ENCODE results near the gene SMYD3. TPM values are rescaled to one million over a fixed set of nuclear protein-coding genes. Genes with fewer than 3 reads are reported as not detected.
A peak's percentile ranks its signal among the peaks of the same experiment; 100 is the strongest.

The SMYD3 gene
- total RNA-seq, 1 donor from 2014 or later, result 80.8 TPM

- H3K27me3 Mint-ChIP-seq (ENCODE audit: low read depth, unreplicated experiment), result no peaks in the 10 kb centered on the region
- Histone ChIP-seq H3K79me2 (ENCODE audit: insufficient read depth, low read length) (no peaks in the 10 kb centered on the region), H2AFZ (ENCODE audit: low read depth, low read length) (no peak overlapping the region), H4K20me1 (ENCODE audit: insufficient read depth, low read length) (no peaks in the 10 kb centered on the region), H3K27ac (ENCODE audit: low read depth, low read length) (no peak overlapping the region), H3K4me2 (ENCODE audit: low read length) (no peak overlapping the region), H3K36me3 (ENCODE audit: insufficient read depth, low read length) (no peaks in the 10 kb centered on the region), H3K4me3 (ENCODE audit: insufficient read depth, low read depth, low read length) (no peak overlapping the region), H3K27me3 (ENCODE audit: insufficient read depth, low read length) (no peaks in the 10 kb centered on the region), H3K9me3 (ENCODE audit: insufficient read depth, low read depth, low read length) (no peaks in the 10 kb centered on the region), H3K4me1 (ENCODE audit: insufficient read depth, low read length) (peaks cover 42% of the 10 kb centered on the region), H3K9ac (ENCODE audit: low read length) (no peak overlapping the region)
- no peak for TF ChIP-seq EZH2 (IDR thresholded peaks at IDR 0.05; ENCODE audit: insufficient read depth, low read length)
- TF ChIP-seq, protein P1, sequence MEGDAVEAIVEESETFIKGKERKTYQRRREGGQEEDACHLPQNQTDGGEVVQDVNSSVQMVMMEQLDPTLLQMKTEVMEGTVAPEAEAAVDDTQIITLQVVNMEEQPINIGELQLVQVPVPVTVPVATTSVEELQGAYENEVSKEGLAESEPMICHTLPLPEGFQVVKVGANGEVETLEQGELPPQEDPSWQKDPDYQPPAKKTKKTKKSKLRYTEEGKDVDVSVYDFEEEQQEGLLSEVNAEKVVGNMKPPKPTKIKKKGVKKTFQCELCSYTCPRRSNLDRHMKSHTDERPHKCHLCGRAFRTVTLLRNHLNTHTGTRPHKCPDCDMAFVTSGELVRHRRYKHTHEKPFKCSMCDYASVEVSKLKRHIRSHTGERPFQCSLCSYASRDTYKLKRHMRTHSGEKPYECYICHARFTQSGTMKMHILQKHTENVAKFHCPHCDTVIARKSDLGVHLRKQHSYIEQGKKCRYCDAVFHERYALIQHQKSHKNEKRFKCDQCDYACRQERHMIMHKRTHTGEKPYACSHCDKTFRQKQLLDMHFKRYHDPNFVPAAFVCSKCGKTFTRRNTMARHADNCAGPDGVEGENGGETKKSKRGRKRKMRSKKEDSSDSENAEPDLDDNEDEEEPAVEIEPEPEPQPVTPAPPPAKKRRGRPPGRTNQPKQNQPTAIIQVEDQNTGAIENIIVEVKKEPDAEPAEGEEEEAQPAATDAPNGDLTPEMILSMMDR (IDR thresholded peaks at IDR 0.05; ENCODE audit: insufficient read depth, low read depth, low read length), result no peak
- H3K9me3 Mint-ChIP-seq (ENCODE audit: unreplicated experiment), result peaks cover 7% of the 10 kb centered on the region
- H3K27ac Mint-ChIP-seq (ENCODE audit: unreplicated experiment), result peak overlapping the region; percentile 92
- DNase-seq (ENCODE audit: low read depth), result no peak
- peaks cover 42% of the 10 kb centered on the region for H3K4me1 Mint-ChIP-seq (ENCODE audit: low read depth, unreplicated experiment)
- FAIRE-seq, result no peak
- H3K4me3 Mint-ChIP-seq (ENCODE audit: unreplicated experiment), result peak overlapping the region; percentile 64
- H3K36me3 Mint-ChIP-seq (ENCODE audit: low read depth, unreplicated experiment), result peaks cover 30% of the 10 kb centered on the region
Measured at GRCh38 chr1:245869847-245870246, 637.2 kb downstream of the SMYD3 start.

DNA sequence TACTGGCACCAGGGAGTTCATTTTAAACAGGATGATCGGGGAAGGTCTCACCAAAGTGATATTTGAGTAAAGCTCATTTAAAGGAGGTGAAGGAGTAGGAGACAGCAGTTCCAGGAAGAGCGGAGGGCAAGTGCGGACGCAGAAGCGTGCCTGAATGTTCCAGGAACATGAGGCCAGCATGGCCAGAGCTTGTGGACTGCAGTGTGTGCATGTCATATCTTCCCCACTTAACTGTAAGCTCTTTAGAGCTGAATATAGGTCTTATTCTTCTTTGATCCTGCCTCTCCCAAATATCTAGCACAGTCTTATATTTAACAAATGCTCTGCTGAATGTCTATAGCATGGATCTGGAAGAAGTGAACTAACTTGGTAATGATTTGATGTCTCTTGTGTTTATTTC, 639.3 kb downstream of the SMYD3 start:
- Histone ChIP-seq H3K27me3 (ENCODE audit: insufficient read depth, low read length) (no peaks in the 10 kb centered on the region), H3K9ac (ENCODE audit: low read length) (no peak overlapping the region), H3K36me3 (ENCODE audit: insufficient read depth, low read length) (no peaks in the 10 kb centered on the region), H3K4me3 (ENCODE audit: insufficient read depth, low read depth, low read length) (no peak overlapping the region), H3K79me2 (ENCODE audit: insufficient read depth, low read length) (no peaks in the 10 kb centered on the region), H3K9me3 (ENCODE audit: insufficient read depth, low read depth, low read length) (no peaks in the 10 kb centered on the region), H3K4me2 (ENCODE audit: low read length) (no peak overlapping the region), H3K4me1 (ENCODE audit: insufficient read depth, low read length) (peaks cover 29% of the 10 kb centered on the region), H3K27ac (ENCODE audit: low read depth, low read length) (no peak overlapping the region), H2AFZ (ENCODE audit: low read depth, low read length) (no peak overlapping the region), H4K20me1 (ENCODE audit: insufficient read depth, low read length) (no peaks in the 10 kb centered on the region)
- DNase-seq (ENCODE audit: low read depth), result no peak
- TF ChIP-seq, protein P1 (IDR thresholded peaks at IDR 0.05; ENCODE audit: insufficient read depth, low read depth, low read length), result no peak
- TF ChIP-seq EZH2 (IDR thresholded peaks at IDR 0.05; ENCODE audit: insufficient read depth, low read length), result no peak
- H3K4me1 Mint-ChIP-seq (ENCODE audit: low read depth, unreplicated experiment), result peaks cover 38% of the 10 kb centered on the region
- no peaks in the 10 kb centered on the region for H3K27me3 Mint-ChIP-seq (ENCODE audit: low read depth, unreplicated experiment)
- no peak for FAIRE-seq
- peak overlapping the region; percentile 66 for H3K27ac Mint-ChIP-seq (ENCODE audit: unreplicated experiment)
- no peak overlapping the region for H3K4me3 Mint-ChIP-seq (ENCODE audit: unreplicated experiment)
- H3K9me3 Mint-ChIP-seq (ENCODE audit: unreplicated experiment), result peaks cover 7% of the 10 kb centered on the region
- H3K36me3 Mint-ChIP-seq (ENCODE audit: low read depth, unreplicated experiment), result peaks cover 21% of the 10 kb centered on the region

DNA sequence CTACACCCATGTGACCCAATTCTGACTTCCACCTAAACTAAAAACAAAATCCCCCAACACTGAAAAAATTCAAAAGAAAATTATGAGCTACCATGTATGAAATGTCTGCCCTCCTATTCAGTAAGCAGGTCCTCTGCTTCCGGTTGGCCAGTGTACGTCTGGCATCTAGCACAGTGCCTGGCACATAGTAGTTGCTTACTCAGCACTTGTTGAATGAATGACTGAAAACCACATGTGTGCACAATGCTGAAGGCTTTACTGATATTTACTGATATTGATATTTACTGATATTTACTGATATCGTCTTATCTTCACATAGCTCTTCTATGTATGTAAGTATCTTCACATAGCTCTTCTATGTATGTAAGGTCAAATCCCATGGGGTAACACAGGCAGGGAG, 642.2 kb downstream of the SMYD3 start:
- Histone ChIP-seq H3K4me2 (ENCODE audit: low read length) (no peak overlapping the region), H3K9ac (ENCODE audit: low read length) (no peak overlapping the region), H4K20me1 (ENCODE audit: insufficient read depth, low read length) (no peaks in the 10 kb centered on the region), H3K9me3 (ENCODE audit: insufficient read depth, low read depth, low read length) (no peaks in the 10 kb centered on the region), H3K27me3 (ENCODE audit: insufficient read depth, low read length) (no peaks in the 10 kb centered on the region), H3K27ac (ENCODE audit: low read depth, low read length) (no peak overlapping the region), H2AFZ (ENCODE audit: low read depth, low read length) (no peak overlapping the region), H3K4me3 (ENCODE audit: insufficient read depth, low read depth, low read length) (no peak overlapping the region), H3K36me3 (ENCODE audit: insufficient read depth, low read length) (no peaks in the 10 kb centered on the region), H3K4me1 (ENCODE audit: insufficient read depth, low read length) (peaks cover 26% of the 10 kb centered on the region), H3K79me2 (ENCODE audit: insufficient read depth, low read length) (no peaks in the 10 kb centered on the region)
- Mint-ChIP-seq H3K36me3 (ENCODE audit: low read depth, unreplicated experiment) (peaks cover 22% of the 10 kb centered on the region), H3K27me3 (ENCODE audit: low read depth, unreplicated experiment) (no peaks in the 10 kb centered on the region), H3K4me3 (ENCODE audit: unreplicated experiment) (no peak overlapping the region), H3K9me3 (ENCODE audit: unreplicated experiment) (peaks cover 8% of the 10 kb centered on the region), H3K4me1 (ENCODE audit: low read depth, unreplicated experiment) (peaks cover 39% of the 10 kb centered on the region), H3K27ac (ENCODE audit: unreplicated experiment) (no peak overlapping the region)
- no peak for FAIRE-seq
- DNase-seq (ENCODE audit: low read depth), result no peak
- TF ChIP-seq, protein P1 (IDR thresholded peaks at IDR 0.05; ENCODE audit: insufficient read depth, low read depth, low read length), result no peak
- no peak for TF ChIP-seq EZH2 (IDR thresholded peaks at IDR 0.05; ENCODE audit: insufficient read depth, low read length)

Data from astrocyte (in vitro differentiated cells and primary cell).